GM12801 (cell line): ENCODE measurements around the gene CAPN12.

Experiments used
- CTCF ChIP-seq: IDR thresholded peaks from one replicate; pipeline ENCODE4 v1.5.1; 2011; ENCODE audit warnings: control low read depth; ENCODE audit not compliant: insufficient read length; ENCODE audit errors: extremely low read depth

CAPN12 gene

DNA sequence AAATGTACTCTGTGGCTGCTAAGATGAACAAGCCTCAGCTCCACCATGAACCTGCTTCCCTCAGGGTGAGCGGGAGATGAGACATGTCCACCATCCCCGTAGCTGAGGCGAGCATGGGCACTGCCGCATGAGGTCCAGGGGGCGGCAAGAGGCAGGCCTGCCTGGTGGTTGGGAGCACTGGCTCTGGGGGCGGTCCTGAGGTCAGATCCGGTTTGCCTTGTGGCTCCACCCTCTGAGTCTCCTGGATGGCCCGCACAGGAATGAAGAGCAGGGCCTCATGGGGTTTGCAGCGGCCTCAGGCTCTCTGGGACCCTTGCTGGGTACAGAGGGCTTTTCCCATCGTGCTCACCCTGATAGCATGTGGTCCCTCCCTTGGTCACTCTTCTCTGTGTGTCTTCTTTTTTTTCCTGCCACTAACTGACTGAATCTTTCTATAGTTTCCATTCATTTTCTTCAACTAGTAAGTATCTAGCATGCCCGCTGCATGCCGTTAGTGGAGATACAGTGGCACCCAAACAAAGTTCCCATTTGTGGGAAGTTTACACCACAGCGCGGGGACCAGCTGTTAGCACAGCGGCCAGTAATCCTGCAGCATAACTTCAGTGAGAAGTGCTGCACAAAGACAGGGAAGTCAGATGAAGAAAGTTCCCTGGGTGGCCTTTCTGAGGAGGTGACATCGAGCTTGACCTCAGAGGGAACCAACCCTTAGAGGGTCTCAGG lies 37.3 kb downstream of the CAPN12 start:
- TF ChIP-seq CTCF, result no peak

- no peak for TF ChIP-seq CTCF
Observed at GRCh38 chr19:38705197-38706019, 38.9 kb downstream of the CAPN12 start.

GRCh38 chr19:38704488-38705026 lies 39.7 kb downstream of the CAPN12 start:
- TF ChIP-seq CTCF, result no peak

DNA sequence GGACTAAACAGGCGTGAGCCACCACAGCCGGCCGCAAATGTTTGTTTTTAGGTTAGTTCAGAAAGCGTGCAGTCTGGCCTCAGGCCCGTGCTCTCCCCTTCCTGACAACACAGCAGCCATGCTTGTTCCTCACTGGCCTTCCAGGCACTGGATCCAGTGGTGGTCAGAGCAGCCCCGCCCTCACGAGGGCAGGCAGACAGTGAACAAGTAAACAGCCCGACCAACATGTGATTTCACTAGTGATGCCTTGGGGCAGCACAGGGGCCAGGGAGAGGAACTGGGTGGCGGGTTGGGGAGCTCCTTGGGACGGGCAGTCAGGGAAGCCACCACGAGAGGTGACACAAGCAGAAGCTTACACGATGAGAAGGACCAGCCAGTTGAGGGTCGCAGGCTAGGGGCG lies 40.8 kb downstream of the CAPN12 start:
- no peak for TF ChIP-seq CTCF

DNA sequence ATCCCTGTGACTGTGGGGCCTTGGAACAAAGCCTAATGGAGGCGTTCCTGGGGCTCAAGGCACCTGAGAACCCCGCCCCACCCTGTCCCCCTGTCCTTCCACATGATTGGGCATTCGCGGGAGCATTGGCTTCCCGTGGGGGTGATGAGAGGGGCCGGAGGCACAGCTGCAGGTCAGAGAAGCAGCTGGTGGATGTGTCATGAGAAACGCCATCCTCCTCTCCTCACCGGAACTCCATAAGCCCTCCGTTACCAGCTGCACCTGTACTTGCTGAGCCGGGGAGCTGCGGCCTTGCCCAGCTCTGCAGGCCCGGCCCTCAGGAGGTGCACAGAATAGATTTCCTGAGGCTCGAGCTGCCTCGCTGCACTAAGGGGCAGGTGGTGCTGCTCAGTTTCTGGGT lies 42.0 kb downstream of the CAPN12 start:
- TF ChIP-seq CTCF, result no peak

DNA sequence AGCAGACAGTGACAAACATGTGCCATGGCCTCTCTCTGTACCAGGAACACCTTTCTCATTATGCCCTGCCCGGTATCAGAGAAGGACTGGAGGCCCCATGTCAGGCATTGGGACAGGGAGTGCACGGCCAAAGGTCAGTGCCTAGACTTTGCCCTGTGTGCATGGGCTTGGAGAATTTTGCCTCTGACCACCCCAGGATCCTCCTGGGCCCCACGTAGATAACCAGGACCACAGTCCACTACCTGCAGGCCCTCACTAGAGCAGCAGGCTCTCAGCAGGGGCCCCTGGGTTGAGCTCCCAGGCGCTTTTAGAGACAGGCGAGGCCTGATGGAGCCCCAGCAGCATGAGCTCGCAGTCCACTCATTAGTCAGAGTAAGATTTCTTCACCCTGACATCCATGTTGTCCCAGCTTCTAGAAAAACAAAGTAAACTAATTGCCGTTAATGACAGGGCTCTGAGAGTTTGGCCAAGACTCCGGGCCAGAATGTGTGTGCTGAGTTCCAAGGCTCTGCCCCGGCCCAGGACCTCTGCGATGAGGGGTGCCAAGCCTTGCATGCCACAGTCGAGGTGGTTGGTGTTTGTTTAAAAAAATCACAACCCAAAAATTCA lies 42.7 kb downstream of the CAPN12 start:
- TF ChIP-seq CTCF, result no peak

- no peak for TF ChIP-seq CTCF
Observed at GRCh38 chr19:38700902-38701454, 43.3 kb downstream of the CAPN12 start.
